ENCODE data around the gene TIMM13. TPM values are rescaled to one million over a fixed set of nuclear protein-coding genes. Genes with fewer than 3 reads are reported as not detected.
"Not testable (repeated sequence)": the region's sequence is repeated elsewhere in the genome, so short reads cannot be mapped to it uniquely, and the experiment has no call there.

The TIMM13 gene
- total RNA-seq, 1 donor from 2014 or later = 86.9 TPM

- intact Hi-C loops (cut with DNase I) = no loop called here
- no peak for DNase-seq (ENCODE audit: missing footprints)
- no peak for ATAC-seq
These were observed 32.7 kb downstream of the TIMM13 start for GRCh38 chr19:2394442-2395292.

GRCh38 chr19:2394054-2394441 is 33.3 kb downstream of the TIMM13 start:
- intact Hi-C loops (cut with DNase I) = no loop called here
- DNase-seq (ENCODE audit: missing footprints) (no peak), ATAC-seq (no peak)

- ATAC-seq; DNase-seq (ENCODE audit: missing footprints); intact Hi-C loops (cut with DNase I): not testable (repeated sequence)
These were observed 34.5 kb downstream of the TIMM13 start for GRCh38 chr19:2392899-2393298.

- no peak for ATAC-seq
- intact Hi-C loops (cut with DNase I) = no loop called here
These were observed 35.0 kb downstream of the TIMM13 start for GRCh38 chr19:2392366-2392765.

GRCh38 chr19:2391118-2391725 is 36.2 kb downstream of the TIMM13 start:
- intact Hi-C loops (cut with DNase I) = loop anchor here (1.0 to 2.0 kb wide), 2 partner anchors 116 to 235 kb away; no protein-coding TSS in a partner anchor
- ATAC-seq (no peak), DNase-seq (ENCODE audit: missing footprints) (no peak)

More at GRCh38 chr19:2392366-2392765, 35.0 kb downstream of the TIMM13 start:
- DNase-seq (ENCODE audit: missing footprints) = no peak

GRCh38 chr19:2389594-2389993 is 37.8 kb downstream of the TIMM13 start:
- intact Hi-C loops (cut with DNase I) = no loop called here
- no peak for ATAC-seq
- no peak for DNase-seq (ENCODE audit: missing footprints)

- DNase-seq (ENCODE audit: missing footprints) (no peak), ATAC-seq (no peak)
- intact Hi-C loops (cut with DNase I) = no loop called here
These were observed 39.8 kb downstream of the TIMM13 start for GRCh38 chr19:2387367-2388288.

- intact Hi-C loops (cut with DNase I) = no loop called here
- no peak for ATAC-seq
- DNase-seq (ENCODE audit: missing footprints) = no peak
These were observed 42.2 kb downstream of the TIMM13 start for GRCh38 chr19:2385053-2385721.

GRCh38 chr19:2382530-2383222 is 44.7 kb downstream of the TIMM13 start:
- DNase-seq (ENCODE audit: missing footprints) (no peak), ATAC-seq (no peak)
- intact Hi-C loops (cut with DNase I) = no loop called here

- ATAC-seq (no peak), DNase-seq (ENCODE audit: missing footprints) (no peak)
- intact Hi-C loops (cut with DNase I) = no loop called here
These were observed 46.1 kb downstream of the TIMM13 start for GRCh38 chr19:2381148-2381820.

GRCh38 chr19:2380567-2380966 is 46.8 kb downstream of the TIMM13 start:
- ATAC-seq (no peak), DNase-seq (ENCODE audit: missing footprints) (no peak)
- intact Hi-C loops (cut with DNase I) = no loop called here

- ATAC-seq (no peak), DNase-seq (ENCODE audit: missing footprints) (no peak)
- intact Hi-C loops (cut with DNase I) = no loop called here
These were observed 50.4 kb downstream of the TIMM13 start for GRCh38 chr19:2376784-2377519.

Small RNA genes within 50 kb of the gene (microRNA-seq; reads per million reads assigned to microRNA genes)
- gene MIR7108 = not detected

Other genes with a start within 250 kb of the TIMM13 start
- gene PLEKHJ1, start 191.3 kb downstream of the TIMM13 start, total RNA-seq = 59.7 TPM
- 30.3 TPM for gene SF3A2, start 190.8 kb downstream of the TIMM13 start, total RNA-seq
- 0.89 TPM for gene AMH, start 178.3 kb downstream of the TIMM13 start, total RNA-seq
- not detected for gene JSRP1, start 171.2 kb downstream of the TIMM13 start, total RNA-seq
- 0.68 TPM for gene PEAK3, start 145.4 kb downstream of the TIMM13 start, total RNA-seq
- gene LINGO3, start 119.4 kb downstream of the TIMM13 start, total RNA-seq = not detected
- gene LSM7, start 99.0 kb downstream of the TIMM13 start, total RNA-seq = 46.7 TPM
- gene SPPL2B, start 98.9 kb downstream of the TIMM13 start, total RNA-seq = 24.9 TPM
- gene TMPRSS9, start 67.3 kb downstream of the TIMM13 start, total RNA-seq = not detected
- 19.2 TPM for gene LMNB2, start 29.4 kb upstream of the TIMM13 start, total RNA-seq
- 39.8 TPM for gene GADD45B, start 48.5 kb upstream of the TIMM13 start, total RNA-seq

All from Right ventricle myocardium inferior (tissue), 1 donor.